BJ (cell line): ENCODE data around the gene REXO5. TPM values are rescaled to one million over a fixed set of nuclear protein-coding genes. Genes with fewer than 3 reads are reported as not detected.

Experiments
- CTCF ChIA-PET: fragments of 350-600 bp; formaldehyde crosslinking; extraction: SDS; loops from one replicate; lab custom pipeline; 2021; ENCODE audit warnings: antibody characterized with exemption, inconsistent platforms; lab: Yijun Ruan, JAX
- POLR2A ChIA-PET: fragments of 300-600 bp; sonication (Branson Sonifier 250); formaldehyde crosslinking; extraction: SDS; loops from one replicate; lab custom pipeline; 2021; ENCODE audit warnings: antibody characterized with exemption; lab: Charles Lee
- DNase-seq: peaks from one replicate; pipeline ENCODE4 v3.0.0-alpha.2; 2011; ENCODE audit warnings: low read depth
- H3K27me3 ChIP-seq: 2 replicates; pipeline ENCODE4 v1.6.0; 2011; ENCODE audit warnings: low read length; ENCODE audit not compliant: control insufficient read depth, insufficient read depth
- H3K36me3 ChIP-seq: 2 replicates; pipeline ENCODE4 v1.5.1; 2011; ENCODE audit warnings: low read length; ENCODE audit not compliant: control insufficient read depth, insufficient read depth
- H3K4me3 ChIP-seq: 2 replicates; pipeline ENCODE4 v1.5.1; 2011; ENCODE audit warnings: low read depth, mild to moderate bottlenecking, control low read depth, low read length
- polyA plus RNA-seq: library from polyadenylated mRNA; depleted of rRNA; stranded (reverse); fragments of >200 nt; gene quantifications from 2 replicates; pipeline ENCODE4 v1.2.3, GENCODE V29; 2011
- TF ChIP-seq, protein P1 (sequence below): IDR thresholded peaks from 2 replicates; pipeline ENCODE4 v1.5.1; 2011; ENCODE audit warnings: low read depth, mild to moderate bottlenecking, control low read depth, inconsistent platforms, low read length, moderate library complexity; ENCODE audit not compliant: insufficient read depth

Gene REXO5
- polyA plus RNA-seq, 1 experiment = 2.2 TPM

DNA sequence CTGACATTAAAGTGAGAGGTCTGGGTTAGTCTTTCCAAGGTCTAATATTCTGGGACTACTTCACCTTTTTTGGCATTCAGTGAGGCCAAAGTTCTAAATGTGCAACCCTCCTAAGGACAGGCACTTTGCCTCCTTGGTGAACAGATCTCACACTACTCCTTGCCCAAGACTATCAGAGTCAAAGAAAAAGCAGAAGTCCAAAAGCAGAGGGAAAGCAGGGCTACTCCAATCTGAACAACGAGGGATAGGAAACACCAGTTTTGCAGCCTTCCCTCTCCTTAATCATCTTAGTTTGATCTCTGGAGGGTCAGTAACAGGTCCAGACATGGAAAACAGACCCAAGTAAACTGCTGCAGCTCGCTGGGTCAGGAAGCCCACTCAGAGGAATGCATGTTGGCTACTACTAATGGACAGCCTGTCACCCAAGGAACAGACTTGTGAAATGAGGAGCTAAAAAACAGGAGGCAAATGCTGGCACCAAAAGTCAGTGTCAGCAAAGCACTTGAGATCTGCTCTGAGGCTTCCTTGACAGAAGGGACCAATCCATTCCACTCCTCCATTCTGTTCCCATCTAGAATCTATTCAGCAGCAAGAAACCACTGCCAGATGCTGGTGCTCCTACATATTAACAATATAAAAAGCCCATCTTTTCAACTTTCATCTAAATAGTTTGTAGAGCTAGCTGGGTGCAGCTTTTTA, 63.9 kb downstream of the REXO5 start:
- no peaks in the 10 kb centered on the region for H3K27me3 ChIP-seq
- DNase-seq = no peak
- ChIA-PET POLR2A (interaction anchor here (0.6 kb wide), 1 partner anchor 388 kb away, joined by 5 read pairs; no protein-coding TSS in a partner anchor), CTCF (no interaction called here)
- TF ChIP-seq, protein P1, sequence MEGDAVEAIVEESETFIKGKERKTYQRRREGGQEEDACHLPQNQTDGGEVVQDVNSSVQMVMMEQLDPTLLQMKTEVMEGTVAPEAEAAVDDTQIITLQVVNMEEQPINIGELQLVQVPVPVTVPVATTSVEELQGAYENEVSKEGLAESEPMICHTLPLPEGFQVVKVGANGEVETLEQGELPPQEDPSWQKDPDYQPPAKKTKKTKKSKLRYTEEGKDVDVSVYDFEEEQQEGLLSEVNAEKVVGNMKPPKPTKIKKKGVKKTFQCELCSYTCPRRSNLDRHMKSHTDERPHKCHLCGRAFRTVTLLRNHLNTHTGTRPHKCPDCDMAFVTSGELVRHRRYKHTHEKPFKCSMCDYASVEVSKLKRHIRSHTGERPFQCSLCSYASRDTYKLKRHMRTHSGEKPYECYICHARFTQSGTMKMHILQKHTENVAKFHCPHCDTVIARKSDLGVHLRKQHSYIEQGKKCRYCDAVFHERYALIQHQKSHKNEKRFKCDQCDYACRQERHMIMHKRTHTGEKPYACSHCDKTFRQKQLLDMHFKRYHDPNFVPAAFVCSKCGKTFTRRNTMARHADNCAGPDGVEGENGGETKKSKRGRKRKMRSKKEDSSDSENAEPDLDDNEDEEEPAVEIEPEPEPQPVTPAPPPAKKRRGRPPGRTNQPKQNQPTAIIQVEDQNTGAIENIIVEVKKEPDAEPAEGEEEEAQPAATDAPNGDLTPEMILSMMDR = no peak
- H3K36me3 ChIP-seq = no peaks in the 10 kb centered on the region
- no peak overlapping the region for H3K4me3 ChIP-seq

DNA sequence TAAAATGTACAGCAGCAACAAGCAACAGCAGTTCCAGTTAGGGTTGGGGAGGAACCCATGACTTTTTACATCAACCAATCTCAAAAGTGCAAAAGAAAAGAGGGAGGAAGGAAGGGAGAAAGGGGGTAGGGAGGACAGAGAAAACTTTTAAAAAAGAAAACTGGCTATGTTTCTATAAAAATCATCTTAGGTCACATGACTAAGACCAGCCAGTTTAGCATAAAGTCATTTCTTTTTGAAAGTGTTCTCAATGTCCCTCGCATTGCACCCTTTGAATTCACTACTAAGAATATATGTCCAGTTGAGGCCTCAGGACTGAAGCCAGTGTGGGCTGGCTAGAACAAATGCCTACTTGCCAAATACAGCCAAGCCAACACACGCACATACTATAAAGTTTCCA, 64.9 kb downstream of the REXO5 start:
- TF ChIP-seq, protein P1 = no peak
- ChIA-PET CTCF (no interaction called here), POLR2A (no interaction called here)
- H3K4me3 ChIP-seq = no peak overlapping the region
- DNase-seq = no peak
- no peaks in the 10 kb centered on the region for H3K27me3 ChIP-seq
- H3K36me3 ChIP-seq = no peaks in the 10 kb centered on the region

DNA sequence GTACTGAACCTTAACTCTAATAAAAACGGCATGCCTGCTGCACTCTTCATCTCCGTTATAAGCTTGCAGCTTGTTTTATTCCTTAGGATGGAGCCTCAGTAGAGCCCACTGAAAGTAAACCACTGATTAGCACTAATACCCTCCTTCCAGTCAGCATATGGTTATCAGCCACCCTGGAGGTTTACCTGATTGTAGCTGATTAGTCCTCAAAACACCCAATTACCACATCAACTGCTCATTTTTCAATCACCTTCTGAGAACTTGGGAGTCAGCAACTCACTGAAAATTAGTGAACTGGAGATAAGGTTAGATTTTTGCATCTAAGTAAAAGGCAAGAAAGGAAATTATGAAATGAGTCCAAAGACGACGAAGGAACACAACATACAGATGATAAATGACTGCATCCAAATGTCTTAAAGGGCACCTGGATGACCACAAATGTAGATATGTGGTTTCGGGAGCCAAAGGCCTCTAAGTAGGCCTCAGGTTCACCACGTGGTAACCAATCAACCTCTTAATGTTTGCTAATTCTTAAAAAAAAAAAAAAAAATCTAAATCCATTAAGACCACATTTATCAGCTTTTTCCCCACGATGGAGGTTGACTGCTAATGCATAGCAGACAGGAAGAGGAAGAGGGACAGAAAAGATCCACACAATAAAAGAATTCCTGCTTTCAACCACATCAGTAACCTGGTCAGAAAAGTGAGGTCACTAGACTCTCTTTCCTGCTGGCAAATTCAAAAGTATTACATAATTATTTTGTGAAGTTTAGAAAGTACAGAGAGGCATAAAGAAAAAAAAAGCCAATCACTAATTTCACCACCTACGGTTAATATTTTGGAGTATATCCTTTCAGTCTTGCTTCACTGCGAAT, 65.9 kb downstream of the REXO5 start:
- ChIA-PET POLR2A (no interaction called here), CTCF (interaction anchor here (0.7 kb wide), 1 partner anchor 129 kb away, joined by 3 read pairs; no protein-coding TSS in a partner anchor)
- DNase-seq = no peak
- no peaks in the 10 kb centered on the region for H3K36me3 ChIP-seq
- no peaks in the 10 kb centered on the region for H3K27me3 ChIP-seq
- no peak overlapping the region for H3K4me3 ChIP-seq
- TF ChIP-seq, protein P1 = no peak

DNA sequence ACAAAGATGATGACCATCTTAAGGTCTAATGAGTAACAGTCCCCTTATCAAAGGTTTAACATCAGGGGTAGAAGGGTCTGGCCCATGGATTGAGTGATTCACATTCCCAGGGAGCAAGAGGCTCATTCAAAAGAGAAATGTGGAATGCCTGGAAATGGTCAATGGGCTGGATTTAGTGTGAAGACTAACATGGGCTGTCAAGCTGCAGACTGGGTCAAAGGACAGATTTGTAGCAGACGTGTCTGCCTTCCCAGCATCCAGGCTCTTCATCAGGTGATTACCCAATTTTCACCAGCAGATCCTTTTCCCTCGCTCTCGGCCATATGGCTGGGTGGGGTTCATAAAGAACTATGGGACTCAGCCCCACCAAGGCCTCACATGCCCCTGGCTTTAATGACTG, 67.0 kb downstream of the REXO5 start:
- ChIA-PET CTCF (interaction anchor here (0.7 to 1.9 kb wide), 6 partner anchors 8 to 128 kb away, joined by 3 to 7 read pairs (median 4); no protein-coding TSS in a partner anchor), POLR2A (no interaction called here)
- Histone ChIP-seq H3K36me3 (no peaks in the 10 kb centered on the region), H3K4me3 (no peak overlapping the region), H3K27me3 (no peaks in the 10 kb centered on the region)
- DNase-seq = no peak
- TF ChIP-seq, protein P1 = no peak

DNA sequence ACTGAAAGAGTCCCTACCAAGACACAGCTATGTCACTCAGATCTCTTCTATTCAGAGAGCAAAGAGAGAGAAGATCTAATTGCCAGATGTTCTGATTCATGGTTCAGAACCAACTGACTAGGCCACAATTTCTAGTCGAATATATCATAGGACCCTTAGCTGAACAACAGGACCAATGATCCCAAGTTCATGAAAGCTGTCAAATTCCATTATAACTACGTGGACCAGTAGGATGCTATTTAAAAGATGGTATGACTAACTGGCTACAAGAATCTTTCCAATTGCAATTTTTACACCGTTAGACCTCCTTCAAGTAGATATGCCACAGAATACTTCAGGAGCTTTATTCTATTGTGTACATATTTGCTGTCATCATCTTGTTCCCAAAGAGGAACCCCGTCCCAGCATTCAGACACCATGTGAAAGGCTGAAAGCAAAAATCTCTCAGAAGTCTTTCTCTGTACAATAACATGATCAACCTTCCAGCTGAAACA, 67.8 kb downstream of the REXO5 start:
- Histone ChIP-seq H3K27me3 (no peaks in the 10 kb centered on the region), H3K36me3 (no peaks in the 10 kb centered on the region), H3K4me3 (no peak overlapping the region)
- TF ChIP-seq, protein P1 = no peak
- ChIA-PET CTCF (interaction anchor here (0.6 to 1.9 kb wide), 7 partner anchors 9 to 93 kb away, joined by 3 to 7 read pairs (median 4); no protein-coding TSS in a partner anchor), POLR2A (no interaction called here)
- DNase-seq = no peak
